ENCODE results near the gene ABCA2.

ABCA2 gene

DNA sequence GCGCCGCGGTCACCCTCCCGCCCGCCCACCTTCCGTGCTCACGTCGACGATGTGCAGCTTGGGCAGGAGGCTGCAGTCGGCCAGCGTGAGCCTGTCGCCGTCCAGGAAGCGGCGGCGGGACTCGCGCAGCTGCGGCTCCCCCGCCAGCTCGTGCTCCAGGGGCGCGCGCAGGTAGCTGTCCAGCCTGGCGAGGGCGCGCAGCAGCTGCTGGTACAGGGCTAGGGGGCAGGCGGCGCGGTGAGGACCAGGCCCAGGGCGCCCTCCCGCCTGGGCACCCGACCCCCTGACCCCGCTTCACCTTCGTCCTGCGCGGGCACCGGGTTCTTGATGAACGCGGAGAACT lies 33.2 kb downstream of the ABCA2 start:
- no peak for DNase-seq

GRCh38 chr9:136994180-136994887 lies 33.7 kb downstream of the ABCA2 start:
- no peak for DNase-seq

DNA sequence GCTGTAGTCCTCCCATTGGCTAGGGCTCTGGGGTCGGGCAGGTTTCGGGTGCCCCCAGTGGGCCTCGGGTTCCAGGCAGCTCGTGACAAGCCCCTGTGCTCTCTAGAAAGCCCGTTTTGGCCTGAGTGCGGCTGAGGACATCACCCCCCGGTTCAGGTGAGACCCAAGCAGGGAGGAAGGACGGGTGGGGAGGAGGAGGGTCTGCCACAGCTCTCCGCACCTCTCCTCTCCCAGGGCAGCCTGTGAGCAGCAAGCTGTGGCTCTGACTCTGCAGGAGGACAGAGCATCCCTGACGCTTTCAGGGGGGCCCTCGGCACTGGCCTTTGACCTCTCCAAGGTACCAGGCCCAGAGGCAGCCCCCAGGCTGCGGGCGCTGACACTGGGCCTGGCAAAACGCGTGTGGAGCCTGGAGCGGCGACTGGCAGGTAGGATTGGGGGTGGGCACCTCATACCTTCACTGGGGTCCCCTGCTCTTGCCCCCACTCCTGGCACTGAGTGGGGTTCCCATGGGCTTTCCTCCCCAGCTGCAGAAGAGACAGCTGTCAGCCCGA lies 35.1 kb downstream of the ABCA2 start:
- no peak for DNase-seq

- peak; percentile 47 for DNase-seq
These were observed 35.8 kb downstream of the ABCA2 start, which contains the start of gene PAXX for GRCh38 chr9:136991993-136992818. TSS of gene PAXX (plus strand) at chr9:136992422. CDS start at chr9:136992444, 22 bp downstream.

DNA sequence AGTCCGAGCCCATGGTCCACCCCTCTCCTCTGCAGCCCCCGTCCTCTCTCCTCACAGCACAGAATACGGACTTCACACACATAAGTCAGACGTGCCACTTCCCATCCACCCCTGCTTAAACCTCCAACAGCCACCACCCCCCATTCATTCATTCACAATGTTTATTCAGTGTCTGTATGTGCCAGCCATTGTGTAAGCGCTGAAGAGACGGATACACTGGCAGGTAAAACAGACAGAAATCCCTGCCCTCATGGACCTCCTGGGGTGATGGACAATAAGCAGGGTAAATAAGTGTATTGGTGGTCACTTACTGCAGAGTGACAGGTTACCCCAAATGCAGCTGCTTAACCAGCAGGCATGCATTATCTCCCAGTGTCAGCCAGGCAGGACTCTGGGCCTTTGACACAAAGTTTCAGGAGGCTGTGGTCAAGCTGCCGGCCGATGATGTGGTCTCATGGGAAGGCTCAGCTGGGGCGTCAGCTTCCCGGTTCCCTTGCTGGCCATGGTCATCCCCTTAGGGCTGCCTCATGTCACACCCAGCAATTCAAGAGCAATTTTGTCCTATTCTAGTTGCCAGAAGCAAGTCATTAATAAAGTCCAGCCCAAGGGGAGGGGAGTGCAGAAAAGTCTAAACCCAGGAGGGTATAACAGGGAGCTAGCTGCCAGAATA lies 37.7 kb downstream of the ABCA2 start:
- DNase-seq, result no peak

- no peak for DNase-seq
These were observed 39.2 kb downstream of the ABCA2 start for GRCh38 chr9:136988872-136989271.

GRCh38 chr9:136985853-136986252 lies 42.2 kb downstream of the ABCA2 start:
- DNase-seq, result no peak

GRCh38 chr9:136985027-136985602 lies 42.9 kb downstream of the ABCA2 start:
- no peak for DNase-seq

DNA sequence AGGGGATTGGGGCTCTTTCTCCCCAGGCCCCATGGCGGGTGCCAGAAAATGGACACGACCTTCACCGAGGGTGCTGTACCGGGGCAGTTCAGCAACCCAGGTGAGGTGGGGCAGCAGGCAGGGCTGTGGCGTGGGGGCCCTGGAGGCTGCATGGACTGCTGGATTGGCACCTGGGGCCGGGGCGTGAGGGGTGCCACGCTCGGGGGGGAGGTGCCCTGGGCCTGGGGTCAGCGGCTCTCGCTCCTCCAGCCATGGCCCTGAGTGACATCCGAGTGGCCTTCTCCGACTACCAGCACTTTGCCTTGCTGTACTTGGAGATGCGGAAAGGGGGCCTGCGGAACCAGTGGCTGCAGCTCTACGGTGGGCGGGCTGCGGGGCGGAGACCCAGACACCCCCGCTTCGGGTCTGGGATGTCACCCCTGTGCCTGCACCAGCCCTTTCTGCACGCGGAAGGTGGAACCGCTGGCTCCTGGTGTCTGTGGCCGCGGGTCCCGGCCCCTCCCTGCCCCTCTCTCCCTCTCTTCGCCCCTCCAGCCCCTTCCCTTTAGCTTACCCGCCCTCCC lies 43.5 kb downstream of the ABCA2 start:
- DNase-seq, result no peak

- DNase-seq, result no peak
These were observed 44.3 kb downstream of the ABCA2 start for GRCh38 chr9:136983656-136984314.

DNA sequence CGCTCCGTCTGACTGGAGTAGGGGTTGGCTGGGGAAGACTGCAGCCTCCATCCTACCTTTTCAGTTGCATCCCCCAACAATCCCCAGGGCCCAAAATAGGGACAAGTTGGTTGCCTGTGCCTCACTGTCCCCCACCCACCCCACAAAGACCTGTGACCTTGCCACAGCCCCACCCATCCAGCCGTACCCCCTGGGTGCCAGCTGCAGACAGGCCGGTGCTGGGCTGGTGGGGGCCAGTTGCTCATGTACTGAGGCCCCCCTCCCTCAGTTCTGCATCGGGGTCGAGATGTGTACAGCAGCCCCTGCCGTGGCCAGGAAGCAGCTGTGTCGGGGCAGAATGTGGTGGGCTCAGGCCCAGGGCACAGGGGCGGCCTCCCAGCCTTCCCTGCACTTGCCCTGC lies 44.9 kb downstream of the ABCA2 start:
- no peak for DNase-seq

- DNase-seq, result no peak
These were observed 45.6 kb downstream of the ABCA2 start, which contains the start of gene LCNL1 for GRCh38 chr9:136982232-136983051. TSS of gene LCNL1 (plus strand) at chr9:136982993. CDS start at chr9:136983587, 594 bp downstream.

GRCh38 chr9:136981588-136982231 lies 46.3 kb downstream of the ABCA2 start:
- DNase-seq, result no peak

- no peak for DNase-seq
These were observed 47.2 kb downstream of the ABCA2 start for GRCh38 chr9:136980669-136981478.

GRCh38 chr9:136979769-136980587 lies 48.1 kb downstream of the ABCA2 start:
- no peak for DNase-seq

DNA sequence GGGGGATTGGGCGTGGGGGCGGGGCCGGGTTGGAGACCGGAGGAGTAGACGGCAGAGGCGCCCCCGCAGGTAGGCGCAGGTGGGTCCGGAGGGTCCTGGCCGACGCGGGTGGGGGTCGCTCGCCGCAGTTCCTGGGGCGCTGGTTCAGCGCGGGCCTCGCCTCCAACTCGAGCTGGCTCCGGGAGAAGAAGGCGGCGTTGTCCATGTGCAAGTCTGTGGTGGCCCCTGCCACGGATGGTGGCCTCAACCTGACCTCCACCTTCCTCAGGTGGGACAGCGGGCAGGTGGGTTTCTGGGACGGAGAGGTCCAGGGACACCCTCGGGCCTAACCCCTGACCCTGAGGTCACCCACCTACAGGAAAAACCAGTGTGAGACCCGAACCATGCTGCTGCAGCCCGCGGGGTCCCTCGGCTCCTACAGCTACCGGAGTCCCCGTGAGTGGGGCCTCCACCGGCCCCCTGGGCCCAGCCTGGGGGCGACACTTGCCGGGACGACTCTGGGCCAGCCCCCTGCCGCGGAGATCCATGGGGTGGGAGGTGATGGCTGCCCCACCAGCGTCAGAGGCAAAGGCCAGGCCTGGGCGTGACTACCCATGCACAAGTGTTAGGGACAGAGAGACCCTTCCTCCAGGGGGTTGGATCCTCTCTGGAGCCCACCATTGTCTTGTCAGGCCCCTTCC lies 49.0 kb downstream of the ABCA2 start:
- DNase-seq, result no peak

GRCh38 chr9:136978073-136978864 lies 49.8 kb downstream of the ABCA2 start:
- DNase-seq, result peak; percentile 53

Measured in NCI-H526 treated with DMSO at 0.1 percent for 48 hours (cell line).